Esophagus muscularis mucosa (tissue), 3 donors: ENCODE data around the gene MTG2.

Source experiments
- POLR2A ChIP-seq: fragments of 450-650 bp; IDR thresholded peaks from one replicate; pipeline ENCODE4 v1.6.1; 2017; ENCODE audit warnings: antibody characterized with exemption, moderate library complexity, mild to moderate bottlenecking, low read depth
- POLR2AphosphoS5 ChIP-seq, 2 donors: sonication (generic); formaldehyde crosslinking; IDR thresholded peaks; one replicate each; pipeline ENCODE4 v1.6.1; 2017; ENCODE audit warnings: antibody characterized with exemption in 2 of 2
- TF ChIP-seq, protein P1 (sequence below), 3 experiments: fragments of 200-600 bp in 2 of 3; fragments of 450-650 bp in 1 of 3; sonication (generic) in 2 of 3; IDR thresholded peaks; one replicate each; pipeline ENCODE4 v1.5.1; 2017 to 2019; ENCODE audit warnings: antibody characterized with exemption in 3 of 3, mild to moderate bottlenecking in 2 of 3, moderate library complexity in 1 of 3

DNA sequence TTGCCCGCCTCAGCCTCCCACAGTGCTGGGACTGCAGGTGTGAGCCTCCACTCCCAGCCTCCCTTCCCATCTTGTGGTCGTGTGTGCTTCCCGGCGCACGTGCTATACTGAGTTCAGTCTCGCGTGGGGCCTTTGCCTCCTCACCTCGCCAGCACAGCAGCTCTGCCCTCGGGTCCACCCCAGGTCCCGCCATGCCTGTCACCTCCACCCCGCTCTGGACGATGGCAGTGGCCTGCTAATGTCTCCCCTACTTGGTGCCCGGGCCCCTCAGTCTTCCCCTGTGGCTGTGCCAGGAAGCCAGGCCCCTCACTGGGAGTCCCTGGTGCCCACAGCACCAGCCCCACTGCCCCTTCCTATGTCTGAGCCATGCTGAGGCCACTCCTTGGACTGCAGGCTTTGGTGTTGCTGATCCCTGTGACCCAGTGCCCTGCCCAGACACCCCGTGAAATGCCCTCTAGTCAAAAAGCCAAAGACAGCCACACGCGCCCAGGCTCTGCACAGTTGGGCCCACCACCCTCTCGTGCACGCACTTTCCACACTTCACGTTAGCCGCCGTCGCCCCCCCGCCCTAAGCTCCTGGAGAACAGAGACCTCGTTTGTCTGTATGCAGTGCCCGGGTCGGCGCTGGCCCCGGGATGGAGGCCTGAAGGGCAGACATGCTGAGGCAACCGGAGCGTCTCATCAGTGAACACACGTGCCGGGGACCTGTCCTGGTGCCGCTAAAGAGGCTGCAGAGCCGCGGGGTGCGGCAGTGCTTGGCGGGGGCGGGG lies 23.0 kb downstream of the MTG2 start:
- TF ChIP-seq POLR2AphosphoS5 (IDR thresholded peaks at IDR 0.05): no peak
- TF ChIP-seq, protein P1, sequence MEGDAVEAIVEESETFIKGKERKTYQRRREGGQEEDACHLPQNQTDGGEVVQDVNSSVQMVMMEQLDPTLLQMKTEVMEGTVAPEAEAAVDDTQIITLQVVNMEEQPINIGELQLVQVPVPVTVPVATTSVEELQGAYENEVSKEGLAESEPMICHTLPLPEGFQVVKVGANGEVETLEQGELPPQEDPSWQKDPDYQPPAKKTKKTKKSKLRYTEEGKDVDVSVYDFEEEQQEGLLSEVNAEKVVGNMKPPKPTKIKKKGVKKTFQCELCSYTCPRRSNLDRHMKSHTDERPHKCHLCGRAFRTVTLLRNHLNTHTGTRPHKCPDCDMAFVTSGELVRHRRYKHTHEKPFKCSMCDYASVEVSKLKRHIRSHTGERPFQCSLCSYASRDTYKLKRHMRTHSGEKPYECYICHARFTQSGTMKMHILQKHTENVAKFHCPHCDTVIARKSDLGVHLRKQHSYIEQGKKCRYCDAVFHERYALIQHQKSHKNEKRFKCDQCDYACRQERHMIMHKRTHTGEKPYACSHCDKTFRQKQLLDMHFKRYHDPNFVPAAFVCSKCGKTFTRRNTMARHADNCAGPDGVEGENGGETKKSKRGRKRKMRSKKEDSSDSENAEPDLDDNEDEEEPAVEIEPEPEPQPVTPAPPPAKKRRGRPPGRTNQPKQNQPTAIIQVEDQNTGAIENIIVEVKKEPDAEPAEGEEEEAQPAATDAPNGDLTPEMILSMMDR (IDR thresholded peaks at IDR 0.05): no peak
- TF ChIP-seq POLR2A: no peak
